K562 (cell line): ENCODE data around the gene INHA. TPM values are rescaled to one million over a fixed set of nuclear protein-coding genes. Genes with fewer than 3 reads are reported as not detected.
A peak's percentile ranks its signal among the peaks of the same experiment; 100 is the strongest.

Experiments
- AFF4 ChIP-seq: sonication (generic); formaldehyde crosslinking; IDR thresholded peaks from 2 replicates; pipeline ENCODE4 v1.8.0; 2023; ENCODE audit warnings: mild to moderate bottlenecking, missing genetic modification reagents
- ASH1L ChIP-seq: fragments of 450-650 bp; IDR thresholded peaks from 2 replicates; pipeline ENCODE4 v1.6.1; 2018; ENCODE audit warnings: borderline replicate concordance, mild to moderate bottlenecking, low read depth; ENCODE audit not compliant: partially characterized antibody
- CBX1 ChIP-seq: sonication (generic); IDR thresholded peaks from 2 replicates; pipeline ENCODE4 v1.6.1; 2016; ENCODE audit warnings: antibody characterized with exemption, low read depth, mild to moderate bottlenecking
- NR4A1 ChIP-seq, 2 experiments: fragments of 250-450 bp in 1 of 2; fragments of 450-650 bp in 1 of 2; sonication (Bioruptor Pico) in 1 of 2; IDR thresholded peaks; 2 replicates each; pipeline versions ENCODE4 v1.4.0 to v1.6.1; 2016 to 2020; ENCODE audit warnings: mild to moderate bottlenecking in 2 of 2, missing compliant biosample characterization in 1 of 2, missing genetic modification characterization in 1 of 2, moderate library complexity in 1 of 2
- PHF21A ChIP-seq: fragments of 450-650 bp; IDR thresholded peaks from 2 replicates; pipeline ENCODE4 v1.6.1; 2017; ENCODE audit warnings: low read depth, borderline replicate concordance
- SMAD3 ChIP-seq: fragments of 450-650 bp; formaldehyde crosslinking; conservative IDR thresholded peaks from 2 replicates; pipeline ENCODE4 v1.4.0; 2020; ENCODE audit warnings: mild to moderate bottlenecking
- SMAD4 ChIP-seq: fragments of 250-450 bp; sonication (Bioruptor Pico); conservative IDR thresholded peaks from 2 replicates; pipeline ENCODE4 v1.8.0; 2021; ENCODE audit warnings: inconsistent platforms, mild to moderate bottlenecking, moderate library complexity
- SRSF9 ChIP-seq: fragments of 200-400 bp; formaldehyde crosslinking; IDR thresholded peaks from 2 replicates; pipeline ENCODE4 v1.6.1; 2017; ENCODE audit warnings: low read depth, low read length, borderline replicate concordance
- XRCC3 ChIP-seq: fragments of 450-650 bp; IDR thresholded peaks from 2 replicates; pipeline ENCODE4 v1.6.1; 2017; ENCODE audit warnings: mild to moderate bottlenecking, moderate library complexity
- ZBTB40 ChIP-seq, 2 experiments: fragments of 450-650 bp in 1 of 2; sonication (generic) in 1 of 2; formaldehyde crosslinking in 1 of 2; IDR thresholded peaks; 2 replicates each; pipeline versions ENCODE4 v1.7.1 to v1.9.0; 2016 to 2022; ENCODE audit warnings: inconsistent platforms in 1 of 2, mild to moderate bottlenecking in 1 of 2, missing genetic modification reagents in 1 of 2
- ZNF184 ChIP-seq: sonication (generic); formaldehyde crosslinking; IDR thresholded peaks from 2 replicates; pipeline ENCODE4 v1.5.0; 2020; ENCODE audit warnings: missing genetic modification reagents
- ZNF197 ChIP-seq: fragments of 200-800 bp; sonication (Bioruptor generic); IDR thresholded peaks from 2 replicates; pipeline ENCODE4 v1.6.1; 2016; ENCODE audit warnings: low read depth, missing genetic modification characterization, missing compliant biosample characterization
- ZNF436 ChIP-seq: fragments of 250-450, 450-650 bp; sonication (Bioruptor Pico); formaldehyde crosslinking; IDR thresholded peaks from 2 replicates; pipeline ENCODE4 v1.7.0; 2020; ENCODE audit warnings: mild to moderate bottlenecking
- ZNF444 ChIP-seq: fragments of 250-450 bp; sonication (Bioruptor Pico); IDR thresholded peaks from 2 replicates; pipeline ENCODE4 v1.4.0; 2020; ENCODE audit warnings: mild to moderate bottlenecking, moderate library complexity
- ZNF75A ChIP-seq: fragments of 450-650 bp; formaldehyde crosslinking; IDR thresholded peaks from 2 replicates; pipeline ENCODE4 v1.4.0; 2020; ENCODE audit warnings: mild to moderate bottlenecking
- polyA plus RNA-seq, 8 experiments: library from polyadenylated mRNA; depleted of rRNA in 4 of 8; stranded (reverse) in 5 of 8; unstranded in 3 of 8; fragments of >200 nt; fragmentation: Nextera tagmentation in 2 of 8; fragmentation: Illumina TruSeq in 1 of 8; extraction: Ambion mirVana in 2 of 8; extraction: Trizol in 1 of 8; gene quantifications; 2 replicates each; pipeline versions ENCODE4 v1.2.1 to v1.2.3, GENCODE V29; 2011 to 2014; ENCODE audit warnings: inconsistent platforms in 1 of 8, missing spikeins in 1 of 8
- total RNA-seq, 7 experiments: library from RNA; depleted of rRNA in 6 of 7; stranded (reverse); fragments of >200 nt in 6 of 7; fragmentation: Illumina TruSeq in 2 of 7; extraction: Trizol in 2 of 7; gene quantifications; 2 replicates each; pipeline versions ENCODE4 v1.2.1 to v1.2.3, GENCODE V29; 2011 to 2021; ENCODE audit warnings: low replicate concordance in 1 of 7

Gene INHA
- total and polyA plus RNA-seq, 9 of the 15 experiments (the other 6 are each of a cell fraction or from before 2014, with no cell fraction given) = 0.07 to 1.9 (median 0.40) TPM

- peak; percentile 78 for TF ChIP-seq ZBTB40 (IDR thresholded peaks at IDR 0.05)
- TF ChIP-seq ZBTB40 (CRISPR knock-in tag; IDR thresholded peaks at IDR 0.05) = no peak
- no peak for TF ChIP-seq ZNF197 (CRISPR knock-in tag)
- no peak for TF ChIP-seq XRCC3
- TF ChIP-seq ASH1L = no peak
- no peak for TF ChIP-seq ZNF184
- TF ChIP-seq ZNF444 = no peak
- TF ChIP-seq AFF4 (CRISPR knock-in tag) = no peak
- TF ChIP-seq ZNF436 (CRISPR knock-in tag) = no peak
- TF ChIP-seq CBX1 = no peak
- no peak for TF ChIP-seq NR4A1 (CRISPR knock-in tag; IDR thresholded peaks at IDR 0.05)
- no peak for TF ChIP-seq NR4A1 (tag; IDR thresholded peaks at IDR 0.05)
- TF ChIP-seq SMAD3 (CRISPR knock-in tag) = no peak
- no peak for TF ChIP-seq SRSF9
- TF ChIP-seq SMAD4 (CRISPR knock-in tag) = no peak; the same call in 1 of the 2 replicates
- TF ChIP-seq PHF21A = no peak
- TF ChIP-seq ZNF75A (CRISPR knock-in tag) = no peak
Measured at GRCh38 chr2:219542931-219543595, 29.0 kb upstream of the INHA start (continued).
